Esophagus squamous epithelium (tissue), 4 donors: ENCODE measurements around the gene CES5A.

Experiments used
- CTCF ChIP-seq, 6 experiments: fragments of 450-650 bp in 4 of 6; fragments of 200-600 bp in 2 of 6; sonication (generic) in 2 of 6; IDR thresholded peaks; one replicate each; pipeline ENCODE4 v1.5.1; 2016 to 2019; ENCODE audit warnings: antibody characterized with exemption in 6 of 6, mild to moderate bottlenecking in 4 of 6, moderate library complexity in 4 of 6
- POLR2A ChIP-seq, 4 donors: fragments of 450-650 bp; IDR thresholded peaks; one replicate each; pipeline ENCODE4 v1.6.1; 2017; ENCODE audit warnings: antibody characterized with exemption in 4 of 4, mild to moderate bottlenecking in 4 of 4, moderate library complexity in 3 of 4

GRCh38 chr16:55900616-55901393 is 25.6 kb upstream of the CES5A start:
- no peak for TF ChIP-seq POLR2A (IDR thresholded peaks at IDR 0.05)
- TF ChIP-seq CTCF (IDR thresholded peaks at IDR 0.05), result no peak
